ENCODE results near the gene PLXNA4.

Gene PLXNA4

GRCh38 chr7:132205509-132205908 is 370.8 kb downstream of the PLXNA4 start:
- no peak overlapping the region for H3K27ac Mint-ChIP-seq
- no peak overlapping the region for H3K4me3 Mint-ChIP-seq
- H3K4me1 Mint-ChIP-seq: no peaks in the 10 kb centered on the region
- no peak for DNase-seq
- no peak for ATAC-seq
- peaks cover 8% of the 10 kb centered on the region for H3K27me3 Mint-ChIP-seq
- no peaks in the 10 kb centered on the region for H3K9me3 Mint-ChIP-seq

GRCh38 chr7:132203021-132203420 is 373.2 kb downstream of the PLXNA4 start:
- Mint-ChIP-seq H3K4me3 (no peak overlapping the region), H3K27ac (no peak overlapping the region), H3K4me1 (no peaks in the 10 kb centered on the region)

DNA sequence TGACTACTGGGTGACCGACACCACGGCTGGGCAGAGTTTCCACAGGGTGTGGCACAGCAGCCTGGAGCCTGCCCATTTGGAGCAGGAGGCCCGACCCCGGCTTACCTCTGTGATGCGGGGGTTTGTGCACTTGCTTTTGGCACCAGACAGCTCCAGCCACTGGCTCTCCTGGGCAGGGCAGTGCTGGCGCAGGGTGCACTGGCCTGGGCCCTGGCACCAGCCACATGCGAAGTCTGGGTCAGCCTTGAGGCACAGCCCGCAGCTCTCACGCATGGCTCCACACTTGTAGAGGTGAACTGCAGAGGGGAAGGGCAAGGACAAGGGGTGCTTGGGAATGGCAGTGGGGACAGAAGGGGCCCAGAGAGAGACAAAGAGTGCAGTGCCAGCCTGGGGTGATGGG is 373.7 kb downstream of the PLXNA4 start:
- H3K4me1 Mint-ChIP-seq: no peaks in the 10 kb centered on the region
- H3K4me3 Mint-ChIP-seq: no peak overlapping the region
- no peak overlapping the region for H3K27ac Mint-ChIP-seq
- H3K27me3 Mint-ChIP-seq: peaks cover 5% of the 10 kb centered on the region
- ATAC-seq (peak; percentile 39), DNase-seq (no peak)
- no peaks in the 10 kb centered on the region for H3K9me3 Mint-ChIP-seq

More at GRCh38 chr7:132203021-132203420, 373.2 kb downstream of the PLXNA4 start:
- no peaks in the 10 kb centered on the region for H3K9me3 Mint-ChIP-seq
- ATAC-seq: no peak
- DNase-seq: no peak
- peaks cover 8% of the 10 kb centered on the region for H3K27me3 Mint-ChIP-seq

GRCh38 chr7:132200141-132200540 is 376.1 kb downstream of the PLXNA4 start:
- DNase-seq: no peak
- no peak overlapping the region for H3K4me3 Mint-ChIP-seq
- no peaks in the 10 kb centered on the region for H3K27me3 Mint-ChIP-seq
- ATAC-seq: no peak
- H3K9me3 Mint-ChIP-seq: no peaks in the 10 kb centered on the region
- H3K4me1 Mint-ChIP-seq: no peaks in the 10 kb centered on the region
- peak overlapping the region in 1 of 2 donors; percentile 67 for H3K27ac Mint-ChIP-seq

GRCh38 chr7:132199626-132200025 is 376.6 kb downstream of the PLXNA4 start:
- H3K27me3 Mint-ChIP-seq: no peaks in the 10 kb centered on the region
- H3K4me1 Mint-ChIP-seq: no peaks in the 10 kb centered on the region
- no peak overlapping the region for H3K4me3 Mint-ChIP-seq

GRCh38 chr7:132197772-132198171 is 378.5 kb downstream of the PLXNA4 start:
- ATAC-seq (no peak), DNase-seq (no peak)
- Mint-ChIP-seq H3K27me3 (no peaks in the 10 kb centered on the region), H3K9me3 (no peaks in the 10 kb centered on the region), H3K27ac (no peak overlapping the region), H3K4me3 (no peak overlapping the region), H3K4me1 (no peaks in the 10 kb centered on the region)

More at GRCh38 chr7:132199626-132200025, 376.6 kb downstream of the PLXNA4 start:
- ATAC-seq: no peak
- no peak for DNase-seq
- no peaks in the 10 kb centered on the region for H3K9me3 Mint-ChIP-seq
- H3K27ac Mint-ChIP-seq: no peak overlapping the region

DNA sequence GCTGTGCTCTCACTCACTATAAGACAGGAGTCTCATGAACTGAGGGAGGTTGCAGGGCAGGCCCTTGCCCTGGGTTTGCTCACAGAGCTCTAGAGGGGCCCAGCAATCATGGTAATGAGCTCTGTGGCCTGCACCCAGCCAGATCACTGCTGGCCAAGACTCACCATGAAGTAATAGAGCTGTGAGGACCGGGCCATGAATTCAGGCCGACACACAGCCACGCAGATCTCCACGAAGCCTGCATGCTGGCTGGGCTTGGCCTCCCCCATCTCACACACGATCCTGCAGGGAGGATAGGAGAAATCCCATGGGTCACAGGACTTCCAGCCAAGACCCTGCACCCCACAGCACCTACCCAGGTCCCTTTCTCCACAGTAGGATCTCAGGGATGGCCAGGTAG is 382.4 kb downstream of the PLXNA4 start:
- Mint-ChIP-seq H3K4me1 (no peaks in the 10 kb centered on the region), H3K9me3 (no peaks in the 10 kb centered on the region), H3K27me3 (no peaks in the 10 kb centered on the region), H3K4me3 (no peak overlapping the region), H3K27ac (no peak overlapping the region)
- ATAC-seq: peak; percentile 12
- DNase-seq: no peak

DNA sequence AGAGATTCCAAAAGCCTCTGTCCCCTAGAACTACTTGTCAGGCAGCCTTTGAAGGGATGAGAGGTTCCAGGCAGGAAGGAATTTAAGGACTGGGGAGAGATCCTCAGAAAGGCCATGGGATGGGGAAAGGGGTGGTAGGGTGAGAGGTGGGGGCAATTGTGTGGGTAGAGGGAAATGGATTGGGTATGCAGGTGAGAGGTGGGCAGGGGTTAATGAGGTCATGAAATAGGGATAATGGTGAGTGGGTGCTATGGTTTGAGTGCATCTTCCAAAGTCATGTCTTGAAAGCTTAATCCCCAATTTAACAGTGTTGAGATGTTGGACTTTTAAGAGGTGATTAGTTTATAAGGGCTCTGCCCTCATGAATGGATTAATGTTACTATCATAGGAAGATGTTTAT is 383.5 kb downstream of the PLXNA4 start:
- Mint-ChIP-seq H3K27me3 (no peaks in the 10 kb centered on the region), H3K27ac (no peak overlapping the region), H3K4me3 (no peak overlapping the region), H3K9me3 (no peaks in the 10 kb centered on the region), H3K4me1 (no peaks in the 10 kb centered on the region)
- ATAC-seq: no peak
- no peak for DNase-seq

DNA sequence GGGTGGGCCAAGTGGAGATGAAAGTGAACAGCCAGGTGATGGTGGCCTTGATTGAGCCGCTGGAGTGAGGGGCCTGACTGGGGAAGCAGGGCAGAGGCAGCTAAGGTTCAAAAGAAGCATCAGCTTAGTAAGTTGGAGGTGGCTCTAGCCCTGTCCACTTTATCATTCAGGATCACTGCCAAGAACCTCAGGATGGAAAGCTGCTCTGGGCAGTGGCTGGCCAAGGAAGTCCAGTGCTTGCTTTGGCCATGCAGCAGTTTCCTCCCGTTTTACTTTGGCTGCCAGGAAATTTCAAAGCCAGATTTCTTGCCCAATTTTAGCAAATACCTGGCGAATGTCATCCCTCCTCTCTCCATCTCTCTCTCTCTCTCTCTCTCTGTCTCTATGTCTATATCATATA is 384.9 kb downstream of the PLXNA4 start:
- no peak overlapping the region for H3K4me3 Mint-ChIP-seq
- no peaks in the 10 kb centered on the region for H3K27me3 Mint-ChIP-seq
- peaks cover 5 to 11% of the 10 kb centered on the region in 2 donors for H3K9me3 Mint-ChIP-seq
- DNase-seq (no peak), ATAC-seq (no peak)
- H3K4me1 Mint-ChIP-seq: no peaks in the 10 kb centered on the region
- no peak overlapping the region for H3K27ac Mint-ChIP-seq

GRCh38 chr7:132190683-132191082 is 385.6 kb downstream of the PLXNA4 start:
- no peak overlapping the region for H3K27ac Mint-ChIP-seq
- no peak overlapping the region for H3K4me3 Mint-ChIP-seq
- H3K4me1 Mint-ChIP-seq: no peaks in the 10 kb centered on the region
- peaks cover 5 to 11% of the 10 kb centered on the region in 2 donors for H3K9me3 Mint-ChIP-seq
- DNase-seq (no peak), ATAC-seq (no peak)
- H3K27me3 Mint-ChIP-seq: no peaks in the 10 kb centered on the region

GRCh38 chr7:132189881-132190280 is 386.4 kb downstream of the PLXNA4 start:
- ATAC-seq (no peak), DNase-seq (no peak)
- Mint-ChIP-seq H3K4me3 (no peak overlapping the region), H3K27me3 (no peaks in the 10 kb centered on the region), H3K27ac (no peak overlapping the region), H3K4me1 (no peaks in the 10 kb centered on the region), H3K9me3 (peaks cover 5 to 11% of the 10 kb centered on the region in 2 donors)

DNA sequence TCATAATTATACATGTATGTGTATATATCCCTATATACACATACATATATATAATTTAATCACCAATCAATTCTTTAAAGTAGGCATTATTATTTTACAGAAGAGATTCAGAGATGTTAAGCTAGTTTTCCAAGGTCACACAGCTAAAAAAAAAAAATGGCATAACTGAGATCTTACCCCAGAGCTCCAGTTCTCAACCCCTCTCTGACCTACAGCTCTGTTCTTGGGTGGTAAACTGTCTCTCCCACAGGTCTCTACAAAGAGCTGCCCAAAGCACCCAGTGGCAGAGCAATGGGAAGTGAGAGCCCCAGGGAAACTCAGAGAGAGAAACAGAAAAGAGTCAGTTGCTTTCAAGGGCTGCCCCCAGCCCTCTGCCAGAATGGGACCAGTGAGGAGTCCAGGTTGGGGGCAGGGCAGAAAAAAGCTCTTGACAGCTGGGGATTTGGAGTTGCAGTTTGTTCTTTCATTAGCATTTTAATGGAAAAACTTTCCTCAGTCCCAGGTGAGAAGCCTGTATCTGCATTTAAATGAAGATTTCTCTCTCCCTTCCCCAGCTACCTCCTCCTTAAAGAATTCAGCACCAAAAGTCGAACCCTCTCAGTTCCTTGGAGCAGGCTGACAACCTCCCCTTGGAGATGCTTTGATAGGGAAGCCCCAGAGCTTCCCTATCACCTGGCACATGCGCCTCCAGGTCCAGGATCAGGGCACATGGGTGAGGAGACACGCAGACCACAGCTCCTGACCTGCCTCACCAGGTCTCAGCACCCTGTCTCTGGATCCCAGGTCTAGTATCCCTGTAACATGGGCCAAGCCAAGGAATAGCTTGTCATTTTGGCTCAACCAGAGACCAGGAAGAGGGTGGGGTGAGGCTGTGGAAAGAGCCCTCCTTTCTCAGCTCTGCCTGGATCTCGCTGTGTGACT is 388.1 kb downstream of the PLXNA4 start:
- Mint-ChIP-seq H3K27me3 (no peaks in the 10 kb centered on the region), H3K4me3 (no peak overlapping the region), H3K4me1 (no peaks in the 10 kb centered on the region), H3K9me3 (peaks cover 5 to 11% of the 10 kb centered on the region in 2 donors), H3K27ac (no peak overlapping the region)
- ATAC-seq (no peak), DNase-seq (no peak)

GRCh38 chr7:132187391-132187790 is 388.9 kb downstream of the PLXNA4 start:
- Mint-ChIP-seq H3K4me1 (no peaks in the 10 kb centered on the region), H3K4me3 (no peak overlapping the region), H3K9me3 (peaks cover 5 to 11% of the 10 kb centered on the region in 2 donors), H3K27ac (no peak overlapping the region), H3K27me3 (no peaks in the 10 kb centered on the region)
- DNase-seq (no peak), ATAC-seq (no peak)

DNA sequence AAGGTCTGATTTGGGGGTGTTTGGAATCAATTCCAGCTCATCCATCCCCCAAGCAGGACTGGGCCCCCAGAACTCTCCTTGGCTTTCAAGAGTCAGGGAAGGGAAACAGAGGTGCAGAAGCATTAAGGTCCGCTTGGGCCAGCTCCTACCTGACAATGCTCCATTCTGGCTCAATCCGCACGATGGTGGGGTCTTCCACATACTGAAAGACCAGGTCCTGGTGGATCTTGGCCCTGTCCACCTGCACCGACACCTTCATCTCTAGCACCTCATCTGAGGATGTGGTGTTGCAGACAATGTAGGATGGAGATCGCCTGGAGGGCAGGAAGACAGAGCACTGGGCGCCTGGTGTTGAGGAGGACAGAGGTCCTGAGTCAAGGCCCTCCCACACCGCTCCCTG is 391.1 kb downstream of the PLXNA4 start:
- H3K4me1 Mint-ChIP-seq: no peaks in the 10 kb centered on the region
- no peak overlapping the region for H3K4me3 Mint-ChIP-seq
- ATAC-seq (no peak), DNase-seq (no peak)
- H3K9me3 Mint-ChIP-seq: peaks cover 5 to 11% of the 10 kb centered on the region in 2 donors
- no peak overlapping the region for H3K27ac Mint-ChIP-seq
- no peaks in the 10 kb centered on the region for H3K27me3 Mint-ChIP-seq

- no peaks in the 10 kb centered on the region for H3K27me3 Mint-ChIP-seq
- DNase-seq (no peak), ATAC-seq (no peak)
- peaks cover 5 to 11% of the 10 kb centered on the region in 2 donors for H3K9me3 Mint-ChIP-seq
- no peak overlapping the region for H3K27ac Mint-ChIP-seq
- no peaks in the 10 kb centered on the region for H3K4me1 Mint-ChIP-seq
- no peak overlapping the region for H3K4me3 Mint-ChIP-seq
Measured at GRCh38 chr7:132183781-132184380, 392.4 kb downstream of the PLXNA4 start.

DNA sequence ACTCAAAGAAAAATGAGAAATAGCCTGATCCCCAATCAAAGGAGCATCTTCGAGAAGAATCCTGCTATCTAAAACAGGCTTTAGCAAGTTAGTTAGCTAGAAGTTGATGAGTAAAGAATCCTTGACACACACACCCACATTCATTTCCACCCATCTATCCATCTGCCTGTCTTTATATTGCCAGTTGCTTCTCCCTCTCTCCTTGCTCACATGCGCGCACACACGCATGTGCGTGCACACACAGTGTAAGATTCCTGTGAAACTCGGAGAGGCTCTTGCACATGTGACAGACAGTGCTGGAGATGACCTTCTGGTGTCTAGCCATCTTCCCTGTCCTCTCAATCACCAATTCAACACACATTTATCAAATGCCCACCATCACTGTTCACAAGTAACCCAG is 393.3 kb downstream of the PLXNA4 start:
- H3K27me3 Mint-ChIP-seq: no peaks in the 10 kb centered on the region
- DNase-seq (no peak), ATAC-seq (no peak)
- peaks cover 5 to 11% of the 10 kb centered on the region in 2 donors for H3K9me3 Mint-ChIP-seq
- no peaks in the 10 kb centered on the region for H3K4me1 Mint-ChIP-seq
- H3K4me3 Mint-ChIP-seq: no peak overlapping the region
- H3K27ac Mint-ChIP-seq: no peak overlapping the region

Data from stimulated activated naive CD8-positive, alpha-beta T cell treated with anti-CD3 and anti-CD28 coated beads, Interleukin-15, amount 100 ng/mL, for 72 hours (primary cell).